GM08714 (cell line): ENCODE results near the gene OAT.

ENCODE experiments used
- H3K4me3 ChIP-seq: fragments of 200-500 bp; sonication (Bioruptor generic); 2 replicates; pipeline ENCODE4 v1.5.1; 2014; ENCODE audit warnings: mild to moderate bottlenecking, low read length, inconsistent platforms
- ZNF274 ChIP-seq: IDR thresholded peaks from 2 replicates; pipeline ENCODE4 v1.6.1; 2012; ENCODE audit warnings: mild to moderate bottlenecking, low read depth, low read length

Gene OAT

DNA sequence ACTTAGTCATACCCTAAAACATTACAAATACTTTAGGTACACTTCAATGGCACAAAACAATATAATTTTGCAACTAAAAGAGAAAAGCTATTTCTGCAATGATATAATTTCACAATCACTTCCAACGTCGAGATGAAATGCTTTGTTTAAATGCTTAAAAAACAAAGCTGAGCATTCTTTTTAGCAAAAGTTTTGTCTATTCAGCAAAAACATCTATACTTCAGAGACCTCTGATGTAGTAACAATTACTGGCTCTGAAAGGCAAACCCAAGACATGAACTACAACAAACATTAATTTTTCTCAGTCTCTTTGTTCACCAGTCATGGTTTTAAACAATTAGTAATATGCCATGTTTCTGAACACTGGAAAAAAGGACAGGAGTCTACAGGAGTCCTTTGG lies 16.4 kb downstream of the OAT start:
- TF ChIP-seq ZNF274: no peak

DNA sequence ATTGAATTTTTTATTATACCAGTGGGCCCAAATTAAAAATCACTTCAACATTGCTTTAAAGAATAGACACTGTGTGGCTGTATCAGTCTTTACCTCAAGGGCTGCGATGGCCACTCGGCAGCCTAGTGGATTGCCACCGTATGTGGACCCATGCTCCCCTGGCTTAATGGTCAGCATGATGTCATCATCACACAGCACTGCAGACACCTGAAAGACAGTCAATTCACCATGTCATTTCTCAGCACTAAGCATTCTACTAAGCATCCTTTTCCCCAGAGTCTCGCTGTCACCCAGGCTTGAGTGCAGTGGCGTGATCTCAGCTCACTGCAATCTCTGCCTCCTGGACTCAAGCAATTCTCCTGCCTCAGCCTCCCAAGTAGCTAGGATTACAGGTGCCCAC lies 17.1 kb downstream of the OAT start:
- TF ChIP-seq ZNF274: no peak

More for the DNA sequence above, 16.4 kb downstream of the OAT start:
- no peak overlapping the region for H3K4me3 ChIP-seq

DNA sequence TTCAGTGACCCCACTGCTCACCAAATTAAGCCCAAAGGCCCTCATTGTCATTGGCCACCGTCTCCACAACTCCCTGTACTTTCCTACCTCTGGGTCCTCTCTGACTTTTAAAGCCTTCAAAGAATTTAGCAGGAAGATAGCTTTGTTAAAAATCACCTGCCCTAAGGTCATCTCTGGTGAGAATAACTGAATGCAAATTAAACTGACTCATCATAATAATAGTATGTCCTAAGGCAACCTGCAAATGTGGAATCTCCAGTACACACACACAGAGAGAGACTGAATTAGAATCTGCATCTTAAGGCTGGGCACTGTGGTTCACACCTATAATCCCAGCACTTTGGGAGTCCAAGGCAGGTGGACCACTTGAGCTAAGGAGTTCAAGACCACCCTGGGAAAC lies 24.1 kb downstream of the OAT start:
- H3K4me3 ChIP-seq: no peak overlapping the region
- TF ChIP-seq ZNF274: no peak

More for the DNA sequence above, 17.1 kb downstream of the OAT start:
- no peak overlapping the region for H3K4me3 ChIP-seq

- no peak overlapping the region for H3K4me3 ChIP-seq
- no peak for TF ChIP-seq ZNF274
Measured at GRCh38 chr10:124392626-124393342, 25.9 kb downstream of the OAT start.

DNA sequence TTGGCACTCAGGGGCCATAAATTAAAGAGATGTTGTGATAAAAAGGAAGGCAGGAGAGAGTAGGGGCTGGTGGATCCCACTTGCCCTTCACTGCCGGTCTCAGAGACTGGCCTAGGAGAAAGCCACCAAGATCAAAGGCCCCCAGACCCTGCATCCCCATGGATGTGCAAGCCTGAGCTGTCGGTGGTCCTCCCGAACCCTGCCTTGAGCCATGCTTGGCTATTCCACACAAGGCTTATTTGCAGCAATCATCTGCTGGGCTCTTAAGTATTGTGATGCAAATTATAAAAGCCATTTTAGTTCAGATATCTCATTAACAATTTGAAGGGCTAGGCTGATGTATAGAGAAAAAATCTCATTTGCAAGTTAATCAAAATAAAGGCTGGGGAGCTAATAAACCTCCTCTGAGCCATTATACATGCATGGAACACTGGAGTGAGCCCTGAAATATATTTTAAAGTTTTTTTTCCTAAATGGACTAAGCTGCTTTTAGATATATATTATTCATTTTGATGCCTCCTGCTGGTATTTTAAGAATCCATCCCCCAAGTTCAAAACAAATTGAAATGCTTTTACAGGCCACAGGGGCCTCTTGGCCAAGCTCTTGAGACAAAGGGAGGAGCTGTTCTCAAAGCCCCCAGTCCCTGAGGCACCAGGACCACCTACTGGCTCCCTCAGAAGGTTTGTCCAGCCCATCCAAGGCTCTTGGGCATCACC lies 28.1 kb downstream of the OAT start:
- no peak overlapping the region for H3K4me3 ChIP-seq
- TF ChIP-seq ZNF274: no peak

DNA sequence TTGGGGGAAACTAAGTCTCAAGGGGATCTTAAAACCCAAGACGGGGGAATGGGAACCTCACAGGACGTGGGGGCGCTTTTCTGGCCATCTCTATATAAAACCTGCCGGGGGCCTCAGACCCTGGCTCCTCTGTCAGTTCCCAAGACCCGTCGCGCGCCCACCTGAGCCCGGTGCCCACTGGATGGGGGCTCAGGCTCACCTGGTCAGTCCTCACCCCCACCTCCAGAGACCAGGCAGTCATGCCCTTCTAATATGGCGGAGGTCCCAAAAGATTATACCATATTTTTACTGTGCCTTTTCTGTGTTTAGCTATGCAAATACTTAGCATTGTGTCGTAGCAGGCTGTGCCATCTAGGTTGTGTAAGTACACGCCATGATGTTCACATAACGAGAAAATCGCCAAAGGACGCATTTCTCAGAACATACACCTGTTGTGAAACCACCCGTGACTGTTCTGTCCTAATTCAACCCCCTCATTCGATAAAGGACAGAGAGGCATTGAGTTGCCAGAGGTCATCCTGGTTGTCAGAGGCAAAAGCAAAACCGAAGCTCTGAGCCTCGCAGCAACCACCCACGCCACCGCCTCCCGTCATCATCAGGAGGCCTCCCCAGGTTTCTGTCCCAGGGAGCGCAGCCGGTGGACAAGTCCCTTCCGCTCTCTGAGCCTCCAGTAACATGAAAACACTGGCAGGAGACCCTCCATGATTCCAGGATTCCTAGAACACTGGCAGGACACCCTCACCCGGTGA lies 28.9 kb downstream of the OAT start:
- H3K4me3 ChIP-seq: no peak overlapping the region
- TF ChIP-seq ZNF274: no peak

DNA sequence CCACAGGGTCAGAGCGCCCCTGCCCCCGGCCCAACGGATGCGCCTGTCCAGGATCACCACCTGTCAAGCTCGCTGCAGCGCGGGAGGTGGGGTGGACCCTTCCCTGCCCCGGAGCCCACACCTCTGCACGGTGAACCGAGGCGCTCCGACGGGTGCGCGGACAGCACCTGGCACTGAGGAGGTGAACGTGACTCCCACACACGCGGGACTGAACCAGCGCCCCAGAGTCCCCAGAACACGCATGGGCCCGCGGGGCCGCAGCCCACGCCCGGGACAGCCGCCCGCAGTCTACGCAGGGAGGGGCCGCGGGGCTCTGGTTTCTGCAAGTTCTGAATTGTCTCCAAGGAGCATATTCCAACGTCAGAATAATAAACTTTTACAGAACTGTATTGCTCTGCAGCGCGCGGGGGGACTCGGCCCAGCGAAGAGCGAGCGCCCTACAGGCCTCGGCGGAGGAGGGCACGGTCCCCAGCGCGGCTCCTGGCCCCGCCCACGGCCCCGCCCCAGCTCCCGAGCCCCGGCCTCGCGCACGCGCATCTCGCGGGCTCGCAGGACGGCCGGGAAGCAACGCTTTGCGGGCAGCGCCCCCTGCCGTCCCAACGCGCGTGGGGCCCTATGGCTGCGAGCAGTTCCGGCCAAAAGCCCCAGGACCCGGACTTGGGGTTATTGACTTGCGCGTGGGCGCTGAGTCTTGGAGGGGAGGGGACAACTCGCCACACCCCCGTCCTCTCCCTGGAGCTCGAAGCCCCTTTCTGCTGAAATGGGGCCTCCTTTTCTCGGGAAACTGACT lies 29.7 kb downstream of the OAT start:
- no peak for TF ChIP-seq ZNF274
- H3K4me3 ChIP-seq: no peak overlapping the region

DNA sequence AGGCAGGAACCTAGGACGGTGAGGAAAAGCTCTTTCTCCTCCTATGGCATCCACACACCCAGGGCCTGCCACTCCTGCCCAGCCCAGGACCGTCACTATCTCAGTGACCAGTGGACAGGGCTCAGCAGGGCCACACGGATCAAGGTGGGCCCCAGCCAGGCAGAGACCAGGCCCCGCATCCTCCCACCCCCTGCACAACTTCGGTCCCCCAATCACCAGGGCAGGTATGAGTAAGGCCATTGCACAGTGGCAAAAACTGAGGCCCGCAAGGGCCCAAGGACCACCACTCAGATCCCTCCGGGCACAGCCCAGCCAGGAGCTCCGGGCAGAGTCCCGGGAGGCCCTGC lies 30.3 kb downstream of the OAT start:
- TF ChIP-seq ZNF274: no peak
- no peak overlapping the region for H3K4me3 ChIP-seq

DNA sequence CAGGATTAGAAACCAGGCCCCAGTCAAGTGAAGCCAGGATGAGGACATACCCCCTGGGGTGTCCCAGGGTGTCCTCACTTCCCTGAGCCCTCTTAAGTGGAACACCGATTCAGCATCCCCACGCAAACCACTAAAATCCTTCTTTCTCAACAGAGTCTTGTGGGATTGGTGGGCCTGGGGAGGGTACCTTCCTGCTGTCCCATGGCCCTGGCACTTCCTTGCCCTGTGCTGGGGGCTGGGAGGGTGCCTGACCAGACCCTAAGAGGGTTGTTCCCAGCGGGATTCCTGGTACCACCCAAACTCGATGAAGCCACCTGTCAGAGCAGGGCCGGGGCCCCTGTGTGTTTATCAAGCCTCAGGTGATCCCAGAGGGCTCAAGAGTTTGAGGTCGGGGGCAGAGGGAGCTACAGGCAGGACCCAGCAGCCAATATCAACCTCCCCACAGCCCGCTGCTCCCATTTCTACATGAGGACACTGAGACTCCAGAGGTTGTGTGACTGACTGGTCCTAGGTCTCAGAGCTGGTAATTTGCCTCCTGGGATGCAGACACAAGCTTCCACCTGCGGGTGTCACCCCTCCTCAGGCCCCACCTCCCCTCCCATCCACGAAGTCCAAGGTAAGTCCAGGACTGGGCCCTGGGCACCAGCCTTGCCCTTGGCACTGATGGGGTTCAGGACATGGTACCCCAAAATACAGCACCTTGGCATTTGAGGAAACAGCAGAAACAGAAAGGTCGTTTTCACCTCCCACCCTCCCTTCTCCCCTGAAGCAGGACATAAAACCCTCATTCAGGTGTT lies 31.4 kb downstream of the OAT start:
- no peak for TF ChIP-seq ZNF274
- no peak overlapping the region for H3K4me3 ChIP-seq

GRCh38 chr10:124386186-124387077 lies 32.3 kb downstream of the OAT start:
- no peak overlapping the region for H3K4me3 ChIP-seq
- TF ChIP-seq ZNF274: no peak

DNA sequence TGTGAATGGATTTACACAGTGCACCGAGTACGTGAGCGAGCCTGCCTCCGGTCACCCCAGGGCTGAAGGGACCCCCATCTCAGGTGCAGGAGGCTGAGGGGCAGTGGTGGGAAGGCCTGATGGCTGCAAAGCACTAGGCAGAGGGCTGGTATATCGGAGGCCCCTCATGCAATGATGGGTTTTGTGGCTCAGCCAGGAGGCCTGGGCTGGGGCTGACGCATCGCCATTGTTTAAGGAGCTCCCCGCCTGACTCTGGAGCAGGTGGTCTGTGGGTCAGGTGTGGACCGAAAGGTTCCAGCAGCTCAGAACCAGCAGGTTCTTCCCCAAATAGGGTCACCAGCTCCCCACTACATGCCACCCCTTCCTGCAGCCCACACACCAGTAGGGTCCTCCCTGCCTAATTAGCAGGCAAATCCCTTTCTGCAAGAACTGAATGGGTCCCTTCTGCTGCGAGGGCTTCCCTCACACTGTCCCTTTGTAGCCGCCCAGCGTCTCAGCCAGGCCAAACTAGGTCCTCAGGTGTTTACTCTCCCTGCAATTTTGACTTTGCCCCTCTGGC lies 33.0 kb downstream of the OAT start:
- TF ChIP-seq ZNF274: no peak
- H3K4me3 ChIP-seq: no peak overlapping the region

- no peak for TF ChIP-seq ZNF274
- H3K4me3 ChIP-seq: no peak overlapping the region
Measured at GRCh38 chr10:124384591-124385190, 34.0 kb downstream of the OAT start.
